ENCODE data around the gene LRSAM1. TPM values are rescaled to one million over a fixed set of nuclear protein-coding genes. Genes with fewer than 3 reads are reported as not detected.

Gene LRSAM1
- total and polyA plus RNA-seq, 2 of the 8 experiments (the other 6 are each of a cell fraction or from before 2014, with no cell fraction given), result 9.7 to 18.3 TPM

GRCh38 chr9:127446713-127447415 is 4.4 kb upstream of the LRSAM1 start:
- H4K5ac ChIP-seq (ENCODE audit: insufficient read length, low read depth, low read length), result no peak overlapping the region
- CTCF ChIA-PET (ENCODE audit: partially characterized antibody), result interaction anchor here (0.9 to 1.3 kb wide), 2 partner anchors 8 to 27 kb away, joined by 3 read pairs; no protein-coding TSS in a partner anchor
- H2AFZ ChIP-seq (ENCODE audit: low read length), result no peak overlapping the region
- no peak overlapping the region for H2BK12ac ChIP-seq (ENCODE audit: low read depth, low read length)
- no peak overlapping the region for H3K4ac ChIP-seq (replicated peaks; ENCODE audit: insufficient read length, low read depth, low read length)
- 93% methylated on average over 7 of the region's 7 CpGs; no CpG with 5 or more reads in 1 of the 2 experiments for WGBS, 2 experiments (ENCODE audit: extremely low coverage in 1 of 2, insufficient coverage in 1 of 2, insufficient read length in 1 of 2, insufficient replicate concordance in 2 of 2, low coverage in 1 of 2, low lambda C conversion rate in 2 of 2, missing lambda C conversion rate in 1 of 2)
- POLR2A ChIA-PET (ENCODE audit: partially characterized antibody), result interaction anchor here (0.7 to 6.7 kb wide), 18 partner anchors 8 to 1226 kb away, joined by 3 to 59 read pairs (median 4); partner anchors contain the start of gene ZNF79
- H3K27me3 ChIP-seq (replicated peaks in 1 of 4; ENCODE audit: control insufficient read depth in 3 of 4, extremely low read depth in 1 of 4, insufficient read depth in 3 of 4, low read length in 3 of 4), result no peaks in the 10 kb centered on the region
- peaks cover 17 to 33% of the 10 kb centered on the region in 2 experiments for H3K79me2 ChIP-seq (ENCODE audit: control insufficient read depth in 1 of 2, insufficient read depth in 2 of 2, low read length in 2 of 2)
- H3K18ac ChIP-seq (ENCODE audit: extremely low read depth, low read length), result no peak overlapping the region
- FAIRE-seq, result no peak
- H2BK20ac ChIP-seq (ENCODE audit: low read length), result no peak overlapping the region
- peaks cover 20 to 29% of the 10 kb centered on the region in 2 experiments for H4K20me1 ChIP-seq (replicated peaks in 1 of 2; ENCODE audit: control insufficient read depth in 1 of 2, insufficient read depth in 2 of 2, low read length in 2 of 2)
- H2BK5ac ChIP-seq (ENCODE audit: low read depth, low read length), result no peak overlapping the region
- no peak overlapping the region for H3K27ac ChIP-seq (ENCODE audit: low read depth, low read length)
- H3K9me3 ChIP-seq (ENCODE audit: insufficient read depth in 2 of 2, low read depth in 1 of 2, low read length in 1 of 2), result 0 out of 4 replicates have a peak, but pooled peaks cover 0 to 5% of the 10 kb centered on the region in 2 experiments
- H4K91ac ChIP-seq (replicated peaks; ENCODE audit: insufficient read length, low read length), result no peak overlapping the region
- TF ChIP-seq KDM4A (IDR thresholded peaks at IDR 0.05; ENCODE audit: low read depth, low read length, severe bottlenecking) (no peak), POLR2AphosphoS5 (IDR thresholded peaks at IDR 0.05; ENCODE audit: low read depth, low read length) (peak; percentile 46; the same call in 1 of the 2 replicates), EP300 (IDR thresholded peaks at IDR 0.05; ENCODE audit: borderline replicate concordance in 1 of 2, low read depth in 2 of 2, low read length in 2 of 2) (no peak), GTF2F1 (IDR thresholded peaks at IDR 0.05; ENCODE audit: borderline replicate concordance, low read depth, low read length) (no peak), CEBPB (IDR thresholded peaks at IDR 0.05; ENCODE audit: low read depth, low read length) (no peak), RAD21 (IDR thresholded peaks at IDR 0.05 in 1 of 2, conservative IDR thresholded peaks at IDR 0.05 in 1 of 2; ENCODE audit: low read depth in 2 of 2, low read length in 2 of 2) (no peak)
- peaks cover 0 to 4% (median under 1%) of the 10 kb centered on the region in 4 experiments; a peak in 2 of 7 replicates for H3K4me1 ChIP-seq (replicated peaks in 1 of 4; ENCODE audit: control insufficient read depth in 3 of 4, insufficient read depth in 4 of 4, low read length in 3 of 4)
- peaks cover 35 to 73% (median 58%) of the 10 kb centered on the region in 4 experiments for H3K36me3 ChIP-seq (ENCODE audit: control insufficient read depth in 2 of 4, insufficient read depth in 4 of 4, low read length in 3 of 4)
- H2BK120ac ChIP-seq (replicated peaks; ENCODE audit: low read depth, low read length), result no peak overlapping the region
- no peak overlapping the region for H3K9ac ChIP-seq (replicated peaks in 1 of 4; ENCODE audit: extremely low read depth in 1 of 4, low read depth in 3 of 4, low read length in 3 of 4)
- H3K23ac ChIP-seq (ENCODE audit: insufficient read length), result no peak overlapping the region
- no peak overlapping the region for H2BK15ac ChIP-seq (ENCODE audit: low read length)
- no peak overlapping the region for H2AK5ac ChIP-seq (ENCODE audit: low read depth, low read length)
- H3K56ac ChIP-seq (replicated peaks; ENCODE audit: insufficient read length, low read depth, low read length), result no peak overlapping the region
- H4K8ac ChIP-seq (ENCODE audit: extremely low read depth, insufficient read depth, low read length), result no peak overlapping the region
- no peak overlapping the region for H3K14ac ChIP-seq (ENCODE audit: insufficient read length)
- H3K23me2 ChIP-seq (ENCODE audit: low read depth, low read length), result peaks cover 14% of the 10 kb centered on the region
- no peak overlapping the region for H3K4me3 ChIP-seq (ENCODE audit: extremely low read depth in 1 of 4, insufficient read depth in 2 of 4, low read depth in 3 of 4, low read length in 4 of 4)
- peaks cover 7% of the 10 kb centered on the region; the same call in 1 of the 2 replicates for H3K79me1 ChIP-seq (ENCODE audit: low read depth, low read length)
- no peak for DNase-seq (ENCODE audit: low read depth in 1 of 2, low spot score in 2 of 2)
- H3K4me2 ChIP-seq (ENCODE audit: insufficient read depth in 1 of 2, low read depth in 2 of 2, low read length in 2 of 2), result no peak overlapping the region

Data from H1 (cell line).